OCI-LY1 (cell line): ENCODE data around the gene KLHDC9.

Source experiments
- H2AFZ ChIP-seq: fragments of 200-600 bp; sonication (generic), shearing (Covaris generic); 2 replicates; pipeline ENCODE4 v1.6.0; 2014; ENCODE audit warnings: antibody characterized with exemption, mild to moderate bottlenecking, low read length
- H3F3A ChIP-seq: fragments of 200-600 bp; sonication (generic), shearing (Covaris generic); 2 replicates; pipeline ENCODE4 v1.6.0; 2014; ENCODE audit warnings: mild to moderate bottlenecking, antibody characterized with exemption, low read length, moderate library complexity; ENCODE audit not compliant: insufficient read depth
- H3K27ac ChIP-seq: fragments of 200-600 bp; sonication (generic); 2 replicates; pipeline ENCODE4 v1.5.1; 2014; ENCODE audit warnings: low read length, mixed run types, mild to moderate bottlenecking, low read depth; ENCODE audit not compliant: poor library complexity, severe bottlenecking
- H3K27me3 ChIP-seq: fragments of 200-600 bp; sonication (generic); 2 replicates; pipeline ENCODE4 v1.6.0; 2014; ENCODE audit warnings: antibody characterized with exemption, mild to moderate bottlenecking, low read length, moderate library complexity; ENCODE audit not compliant: insufficient read depth
- H3K36me3 ChIP-seq: fragments of 200-600 bp; sonication (generic); 2 replicates; pipeline ENCODE4 v1.6.1; 2014; ENCODE audit warnings: mild to moderate bottlenecking, antibody characterized with exemption, low read length, moderate library complexity, mixed read lengths; ENCODE audit not compliant: insufficient read depth
- H3K4me1 ChIP-seq: fragments of 200-600 bp; sonication (generic); 2 replicates; pipeline ENCODE4 v1.5.1; 2014; ENCODE audit warnings: mild to moderate bottlenecking, low read length, moderate library complexity; ENCODE audit not compliant: insufficient read depth, severe bottlenecking
- H3K4me2 ChIP-seq: fragments of 200-600 bp; sonication (generic), shearing (Covaris generic); 2 replicates; pipeline ENCODE4 v1.6.1; 2014; ENCODE audit warnings: low read length
- H3K4me3 ChIP-seq: fragments of 200-600 bp; sonication (generic); 2 replicates; pipeline ENCODE4 v1.5.1; 2014; ENCODE audit warnings: low read length, low read depth, mild to moderate bottlenecking, mixed read lengths; ENCODE audit not compliant: poor library complexity, severe bottlenecking
- H3K79me2 ChIP-seq: fragments of 200-600 bp; shearing (Covaris generic); 2 replicates; pipeline ENCODE4 v1.6.1; 2016; ENCODE audit warnings: mixed run types, low read length, mixed read lengths; ENCODE audit not compliant: insufficient read depth
- H3K9ac ChIP-seq: fragments of 200-600 bp; sonication (generic), shearing (Covaris generic); 2 replicates; pipeline ENCODE4 v1.6.1; 2014; ENCODE audit warnings: mild to moderate bottlenecking, low read length, mixed read lengths
- H3K9me2 ChIP-seq: fragments of 200-600 bp; sonication (generic), shearing (Covaris generic); 2 replicates; pipeline ENCODE4 v1.6.1; 2014; ENCODE audit warnings: low read depth, mild to moderate bottlenecking, low read length, mixed read lengths
- H3K9me3 ChIP-seq: fragments of 200-600 bp; shearing (Covaris generic); 2 replicates; pipeline ENCODE4 v1.6.1; 2014; ENCODE audit warnings: low read length, mixed read lengths
- H4K20me1 ChIP-seq: fragments of 200-600 bp; sonication (generic), shearing (Covaris generic); 2 replicates; pipeline ENCODE4 v1.6.0; 2016; ENCODE audit warnings: mild to moderate bottlenecking, low read length; ENCODE audit not compliant: insufficient read depth
- EZH2 ChIP-seq: fragments of 200-600 bp; sonication (generic), shearing (Covaris generic); IDR thresholded peaks from 2 replicates; pipeline ENCODE4 v1.8.0; 2017; ENCODE audit warnings: borderline replicate concordance, mixed run types, mild to moderate bottlenecking, antibody characterized with exemption, low read length, moderate library complexity, mixed read lengths
- TF ChIP-seq, protein P1 (sequence below): fragments of 200-600 bp; sonication (generic), shearing (Covaris generic); IDR thresholded peaks from 2 replicates; pipeline ENCODE4 v1.5.1; 2017; ENCODE audit warnings: mild to moderate bottlenecking, antibody characterized with exemption, low read length, moderate library complexity, mixed read lengths

Gene KLHDC9

DNA sequence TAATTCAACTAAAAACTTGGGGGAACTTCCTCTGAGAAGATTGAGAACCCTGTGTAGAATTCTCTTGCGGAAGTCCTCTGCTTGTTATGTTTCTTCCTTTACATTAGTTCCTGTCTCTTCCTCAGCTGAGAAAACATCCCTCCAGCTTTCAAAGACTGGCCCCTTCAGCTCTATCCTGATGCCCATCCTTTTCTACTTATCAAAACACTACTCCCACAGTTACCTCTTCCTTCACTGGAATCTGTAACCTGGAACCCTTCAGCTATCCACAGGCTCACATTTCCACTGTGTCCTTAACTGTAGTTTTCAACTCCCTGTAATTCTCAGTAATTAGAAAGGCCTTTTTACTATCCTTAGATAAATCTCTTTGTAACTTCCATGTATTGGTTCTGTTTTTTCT lies 40.3 kb downstream of the KLHDC9 start:
- H3K4me3 ChIP-seq: no peak overlapping the region
- no peaks in the 10 kb centered on the region for H3K9me2 ChIP-seq
- H3K9me3 ChIP-seq: no peaks in the 10 kb centered on the region
- TF ChIP-seq EZH2: no peak
- TF ChIP-seq, protein P1, sequence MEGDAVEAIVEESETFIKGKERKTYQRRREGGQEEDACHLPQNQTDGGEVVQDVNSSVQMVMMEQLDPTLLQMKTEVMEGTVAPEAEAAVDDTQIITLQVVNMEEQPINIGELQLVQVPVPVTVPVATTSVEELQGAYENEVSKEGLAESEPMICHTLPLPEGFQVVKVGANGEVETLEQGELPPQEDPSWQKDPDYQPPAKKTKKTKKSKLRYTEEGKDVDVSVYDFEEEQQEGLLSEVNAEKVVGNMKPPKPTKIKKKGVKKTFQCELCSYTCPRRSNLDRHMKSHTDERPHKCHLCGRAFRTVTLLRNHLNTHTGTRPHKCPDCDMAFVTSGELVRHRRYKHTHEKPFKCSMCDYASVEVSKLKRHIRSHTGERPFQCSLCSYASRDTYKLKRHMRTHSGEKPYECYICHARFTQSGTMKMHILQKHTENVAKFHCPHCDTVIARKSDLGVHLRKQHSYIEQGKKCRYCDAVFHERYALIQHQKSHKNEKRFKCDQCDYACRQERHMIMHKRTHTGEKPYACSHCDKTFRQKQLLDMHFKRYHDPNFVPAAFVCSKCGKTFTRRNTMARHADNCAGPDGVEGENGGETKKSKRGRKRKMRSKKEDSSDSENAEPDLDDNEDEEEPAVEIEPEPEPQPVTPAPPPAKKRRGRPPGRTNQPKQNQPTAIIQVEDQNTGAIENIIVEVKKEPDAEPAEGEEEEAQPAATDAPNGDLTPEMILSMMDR: no peak
- peaks cover 4% of the 10 kb centered on the region; the same call in 1 of the 2 replicates for H3K79me2 ChIP-seq
- no peak overlapping the region for H3K4me2 ChIP-seq
- H3K36me3 ChIP-seq: no peaks in the 10 kb centered on the region; the same call in 1 of the 2 replicates
- peaks cover 7% of the 10 kb centered on the region for H3K4me1 ChIP-seq
- H3K9ac ChIP-seq: no peak overlapping the region
- no peak overlapping the region for H2AFZ ChIP-seq
- H3F3A ChIP-seq: no peaks in the 10 kb centered on the region
- no peak overlapping the region for H3K27ac ChIP-seq
- H4K20me1 ChIP-seq: no peaks in the 10 kb centered on the region
- H3K27me3 ChIP-seq: no peaks in the 10 kb centered on the region

DNA sequence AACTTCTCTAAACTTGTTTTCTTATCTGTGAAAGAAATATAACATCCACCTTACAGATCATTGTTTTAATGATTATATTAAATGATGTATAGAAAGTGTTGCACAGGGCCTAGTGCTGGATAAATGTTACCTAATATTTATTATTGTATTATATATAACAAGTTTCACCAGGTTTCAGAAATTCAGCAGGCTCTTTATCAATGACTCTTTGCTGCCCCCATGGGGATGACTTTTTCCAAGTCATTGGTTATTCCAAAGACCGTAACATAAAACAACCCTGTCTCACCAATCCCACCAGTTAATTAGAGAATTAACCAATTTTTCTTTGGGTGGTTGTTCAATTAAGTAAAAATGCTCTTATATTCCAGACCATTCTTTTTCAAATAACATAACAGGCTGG lies 41.6 kb downstream of the KLHDC9 start:
- Histone ChIP-seq H3K9ac (no peak overlapping the region), H3K36me3 (no peaks in the 10 kb centered on the region; the same call in 1 of the 2 replicates), H4K20me1 (no peaks in the 10 kb centered on the region), H3K9me3 (no peaks in the 10 kb centered on the region), H2AFZ (no peak overlapping the region), H3K9me2 (no peaks in the 10 kb centered on the region), H3K79me2 (no peaks in the 10 kb centered on the region), H3K4me3 (no peak overlapping the region), H3K27me3 (no peaks in the 10 kb centered on the region), H3F3A (no peaks in the 10 kb centered on the region), H3K4me2 (no peak overlapping the region), H3K4me1 (no peaks in the 10 kb centered on the region), H3K27ac (no peak overlapping the region)
- TF ChIP-seq, protein P1: peak; percentile 34
- TF ChIP-seq EZH2: no peak

DNA sequence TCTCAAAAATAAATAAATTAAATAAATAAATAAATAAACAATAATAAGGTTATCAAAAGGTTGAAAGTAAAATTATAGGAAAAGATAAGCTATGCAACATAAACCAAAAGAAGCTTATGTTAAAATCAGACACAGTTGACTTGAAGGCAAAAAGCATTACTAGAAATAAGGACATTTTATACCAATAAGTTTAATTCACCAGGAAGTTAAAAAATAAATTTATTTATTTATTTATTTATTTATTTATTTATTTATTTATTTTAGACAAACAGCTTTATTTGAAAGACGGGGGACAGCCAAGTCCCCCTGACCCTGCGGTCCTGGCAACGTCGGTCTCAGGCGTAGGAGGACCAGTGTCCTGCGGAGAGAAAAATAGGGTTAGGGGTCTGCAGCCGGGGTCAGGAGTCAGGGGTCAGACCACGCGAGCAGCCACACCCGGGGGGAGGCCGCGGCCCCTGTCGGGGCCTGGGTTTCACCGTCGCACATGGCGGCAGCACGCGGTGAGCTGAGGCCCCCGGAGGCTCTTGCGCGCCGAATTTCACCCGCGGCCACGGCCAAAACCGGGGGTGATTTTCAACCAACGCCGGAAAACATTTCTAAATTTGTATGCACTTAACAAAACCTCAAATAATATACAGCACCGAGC lies 42.7 kb downstream of the KLHDC9 start:
- Histone ChIP-seq H3K4me1 (no peaks in the 10 kb centered on the region), H3K9me2 (no peaks in the 10 kb centered on the region), H2AFZ (no peak overlapping the region), H3K9me3 (no peaks in the 10 kb centered on the region), H3F3A (no peaks in the 10 kb centered on the region), H3K27me3 (no peaks in the 10 kb centered on the region), H3K4me2 (no peak overlapping the region), H3K9ac (no peak overlapping the region), H3K79me2 (no peaks in the 10 kb centered on the region), H4K20me1 (no peaks in the 10 kb centered on the region), H3K4me3 (no peak overlapping the region), H3K27ac (no peak overlapping the region), H3K36me3 (no peaks in the 10 kb centered on the region; the same call in 1 of the 2 replicates)
- TF ChIP-seq, protein P1: no peak
- TF ChIP-seq EZH2: no peak
